NT2/D1 (cell line): ENCODE data around the gene HNRNPM.
A peak's percentile ranks its signal among the peaks of the same experiment; 100 is the strongest.

Source experiments
- DNase-seq: peaks from one replicate; pipeline ENCODE4 v3.0.0-alpha.2; 2011; ENCODE audit warnings: low read depth, low spot score
- H3K27me3 ChIP-seq: 2 replicates; pipeline ENCODE4 v1.6.0; 2011; ENCODE audit warnings: mild to moderate bottlenecking; ENCODE audit not compliant: insufficient read length, insufficient read depth
- H3K36me3 ChIP-seq: 2 replicates; pipeline ENCODE4 v1.6.1; 2011; ENCODE audit warnings: mild to moderate bottlenecking, low read length, mixed read lengths; ENCODE audit not compliant: insufficient read depth, insufficient read length
- H3K4me1 ChIP-seq: 2 replicates; pipeline ENCODE4 v1.5.1; 2011; ENCODE audit not compliant: insufficient read depth, insufficient read length
- H3K4me3 ChIP-seq: 2 replicates; pipeline ENCODE4 v1.5.1; 2011; ENCODE audit warnings: low read depth; ENCODE audit not compliant: insufficient read length
- H3K9ac ChIP-seq: 2 replicates; pipeline ENCODE4 v1.6.0; 2011; ENCODE audit warnings: low read depth; ENCODE audit not compliant: insufficient read length
- H3K9me3 ChIP-seq: 2 replicates; pipeline ENCODE4 v1.5.1; 2011; ENCODE audit warnings: mild to moderate bottlenecking, low read length; ENCODE audit not compliant: insufficient read depth
- SUZ12 ChIP-seq: IDR thresholded peaks from 2 replicates; pipeline ENCODE4 v1.6.1; 2011; ENCODE audit not compliant: insufficient read length, insufficient read depth; ENCODE audit errors: extremely low read depth
- YY1 ChIP-seq: IDR thresholded peaks from 2 replicates; pipeline ENCODE4 v1.6.1; 2011; ENCODE audit not compliant: insufficient read length, insufficient read depth
- ZNF274 ChIP-seq: IDR thresholded peaks from 2 replicates; pipeline ENCODE4 v1.6.1; 2011; ENCODE audit warnings: mild to moderate bottlenecking, low read depth, low read length

Gene HNRNPM

DNA sequence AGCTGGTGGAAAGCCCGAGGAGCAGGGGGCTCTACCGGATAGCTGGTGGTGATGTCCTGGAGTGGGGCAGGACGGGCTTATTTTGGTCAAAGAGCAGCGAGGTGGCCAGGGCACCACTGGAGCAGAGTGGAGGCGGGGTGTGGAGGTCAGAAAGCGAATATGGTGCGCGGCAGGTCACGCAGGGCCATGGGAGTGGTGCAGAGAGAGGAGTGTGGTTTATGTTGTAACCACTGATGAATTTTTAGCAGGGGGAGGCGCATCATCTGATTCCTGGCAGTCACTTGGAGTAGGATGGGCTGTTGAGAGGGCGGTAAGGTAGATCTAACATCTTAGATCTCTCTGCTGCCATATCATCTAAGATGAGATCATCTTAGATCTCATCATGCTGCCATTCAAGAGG lies 70.5 kb downstream of the HNRNPM start:
- Histone ChIP-seq H3K4me3 (no peak overlapping the region), H3K9me3 (no peaks in the 10 kb centered on the region), H3K27me3 (no peaks in the 10 kb centered on the region), H3K9ac (no peak overlapping the region), H3K36me3 (peaks cover 19% of the 10 kb centered on the region), H3K4me1 (peaks cover 14% of the 10 kb centered on the region)
- TF ChIP-seq SUZ12 (no peak), ZNF274 (no peak), YY1 (no peak)
- no peak for DNase-seq

DNA sequence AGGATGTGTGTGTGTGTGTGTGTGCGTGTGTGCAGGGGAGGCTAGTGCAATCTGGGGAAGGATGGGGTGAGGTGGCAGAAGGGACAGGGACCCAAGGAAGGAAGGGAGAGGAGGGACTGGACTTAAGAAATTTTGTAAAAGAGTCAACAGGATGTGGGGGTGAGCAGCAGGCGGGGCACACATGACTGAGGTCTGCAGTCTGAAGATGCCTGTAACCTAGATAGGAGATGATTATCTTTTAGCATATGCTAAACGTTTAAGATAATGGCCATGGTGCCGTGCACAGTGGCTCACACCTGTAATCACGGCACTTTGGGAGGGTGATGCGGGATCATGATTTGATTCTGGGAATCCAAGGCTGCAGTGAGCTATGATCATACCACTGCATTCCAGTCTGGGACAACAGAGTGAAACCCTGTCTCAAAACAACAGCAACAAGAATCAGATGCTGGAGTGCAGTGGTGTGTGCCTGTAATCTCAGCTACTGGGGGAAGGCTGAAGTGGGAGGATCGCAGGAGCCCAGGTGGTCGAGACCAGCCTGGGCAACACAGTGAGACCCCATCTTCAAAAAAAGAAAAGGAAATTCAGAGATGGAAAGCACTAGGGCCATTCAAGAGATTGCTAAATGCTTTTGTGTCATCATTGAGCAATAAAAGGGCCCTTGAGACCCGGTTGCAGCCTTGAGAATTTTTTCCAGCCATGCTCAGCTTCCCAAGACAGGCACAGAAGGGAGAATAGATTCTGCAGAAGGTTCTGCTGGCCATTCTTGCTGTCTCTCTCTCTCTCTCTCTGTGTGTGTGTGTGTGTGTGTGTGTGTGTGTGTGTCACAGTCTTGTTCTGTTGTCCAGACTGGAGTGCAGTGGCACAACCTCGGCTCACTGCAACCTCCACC lies 73.0 kb downstream of the HNRNPM start:
- Histone ChIP-seq H3K4me3 (no peak overlapping the region), H3K4me1 (peaks cover 8% of the 10 kb centered on the region), H3K9me3 (no peaks in the 10 kb centered on the region), H3K27me3 (no peaks in the 10 kb centered on the region), H3K9ac (no peak overlapping the region), H3K36me3 (no peaks in the 10 kb centered on the region)
- TF ChIP-seq SUZ12 (no peak), YY1 (no peak), ZNF274 (no peak)
- no peak for DNase-seq

GRCh38 chr19:8518536-8518935 lies 73.8 kb downstream of the HNRNPM start:
- H3K27me3 ChIP-seq: no peaks in the 10 kb centered on the region

GRCh38 chr19:8519388-8519787 lies 74.6 kb downstream of the HNRNPM start:
- Histone ChIP-seq H3K9ac (no peak overlapping the region), H3K4me1 (peaks cover 4% of the 10 kb centered on the region)
- DNase-seq: no peak

More at GRCh38 chr19:8518536-8518935, 73.8 kb downstream of the HNRNPM start:
- TF ChIP-seq YY1 (no peak), SUZ12 (no peak), ZNF274 (no peak)
- Histone ChIP-seq H3K36me3 (no peaks in the 10 kb centered on the region), H3K4me1 (peaks cover 4% of the 10 kb centered on the region), H3K9ac (no peak overlapping the region), H3K9me3 (no peaks in the 10 kb centered on the region), H3K4me3 (no peak overlapping the region)
- no peak for DNase-seq

GRCh38 chr19:8525401-8525684 lies 80.6 kb downstream of the HNRNPM start:
- peaks cover 26% of the 10 kb centered on the region for H3K36me3 ChIP-seq
- H3K4me3 ChIP-seq: no peak overlapping the region
- peak overlapping the region; percentile 69 for H3K9ac ChIP-seq
- TF ChIP-seq ZNF274 (no peak), YY1 (no peak), SUZ12 (no peak)
- no peaks in the 10 kb centered on the region for H3K9me3 ChIP-seq
- no peak for DNase-seq
- H3K27me3 ChIP-seq: peaks cover 4% of the 10 kb centered on the region
- H3K4me1 ChIP-seq: peaks cover 6% of the 10 kb centered on the region

More at GRCh38 chr19:8519388-8519787, 74.6 kb downstream of the HNRNPM start:
- Histone ChIP-seq H3K9me3 (no peaks in the 10 kb centered on the region), H3K4me3 (no peak overlapping the region), H3K36me3 (no peaks in the 10 kb centered on the region), H3K27me3 (no peaks in the 10 kb centered on the region)
- TF ChIP-seq ZNF274 (no peak), SUZ12 (no peak), YY1 (no peak)

GRCh38 chr19:8526345-8527091 lies 81.7 kb downstream of the HNRNPM start:
- no peak for TF ChIP-seq SUZ12
- no peak for TF ChIP-seq YY1
- no peak for TF ChIP-seq ZNF274
- H3K9me3 ChIP-seq: no peaks in the 10 kb centered on the region
- peaks cover 6% of the 10 kb centered on the region for H3K4me1 ChIP-seq
- peak overlapping the region; percentile 89 for H3K9ac ChIP-seq
- DNase-seq: peak; percentile 86
- peaks cover 27% of the 10 kb centered on the region for H3K36me3 ChIP-seq
- peaks cover 4% of the 10 kb centered on the region for H3K27me3 ChIP-seq
- H3K4me3 ChIP-seq: peak overlapping the region; percentile 73

- Histone ChIP-seq H3K9ac (no peak overlapping the region), H3K9me3 (no peaks in the 10 kb centered on the region), H3K27me3 (peaks cover 4% of the 10 kb centered on the region), H3K4me3 (no peak overlapping the region), H3K4me1 (peaks cover 6% of the 10 kb centered on the region), H3K36me3 (peaks cover 27% of the 10 kb centered on the region)
- DNase-seq: no peak
- TF ChIP-seq ZNF274 (no peak), YY1 (no peak)
Observed at GRCh38 chr19:8528500-8528899, 83.7 kb downstream of the HNRNPM start.
